Prostate gland (tissue), 2 donors: ENCODE measurements around the gene KRTAP10-6. TPM values are rescaled to one million over a fixed set of nuclear protein-coding genes. Genes with fewer than 3 reads are reported as not detected.
"Not testable (repeated sequence)": the region's sequence is repeated elsewhere in the genome, so short reads cannot be mapped to it uniquely, and the experiment has no call there.

ENCODE experiments used
- DNase-seq: peaks from one replicate; pipeline ENCODE4 v3.0.0-alpha.2; 2019; ENCODE audit warnings: low spot score
- H3K27ac ChIP-seq, 2 donors: fragments of 200-600 bp; sonication (generic); 2 replicates each; pipeline ENCODE4 v1.5.1; 2017 to 2019
- H3K27me3 ChIP-seq: fragments of 200-600 bp; sonication (generic); replicated peaks from 2 replicates; pipeline ENCODE4 v1.5.1; 2019; ENCODE audit not compliant: insufficient read depth
- H3K36me3 ChIP-seq, 2 donors: fragments of 200-600 bp; sonication (generic); 1 replicate in 1 of 2; 2 replicates in 1 of 2; pipeline versions ENCODE4 v1.5.1 to v1.8.1; 2017 to 2019
- H3K4me1 ChIP-seq: fragments of 200-600 bp; sonication (generic); replicated peaks from 2 replicates; pipeline ENCODE4 v1.5.1; 2019
- H3K4me3 ChIP-seq, 2 donors: fragments of 200-600 bp; sonication (generic); 2 replicates each; pipeline ENCODE4 v1.5.1; 2017 to 2019
- H3K9me3 ChIP-seq: fragments of 200-600 bp; sonication (generic); 2 replicates; pipeline ENCODE4 v1.5.1; 2017
- POLR2A ChIP-seq: fragments of 450-650 bp; IDR thresholded peaks from one replicate; pipeline ENCODE4 v1.6.1; 2016; ENCODE audit warnings: antibody characterized with exemption, mild to moderate bottlenecking
- POLR2AphosphoS5 ChIP-seq: sonication (generic); formaldehyde crosslinking; IDR thresholded peaks from one replicate; pipeline ENCODE4 v1.6.1; 2017; ENCODE audit warnings: antibody characterized with exemption
- WGBS: methylation state at CpG from one replicate; pipeline ENCODE4 v1.1.5; 2018; 5-methylcytosine and 5-hydroxymethylcytosine counted together
- intact Hi-C: fragments of 100-400 bp; cut with DNase I; formaldehyde crosslinking; loops from one replicate; pipeline ENCODE4 v1.14.2; 2022
- total RNA-seq, 2 donors: library from RNA; depleted of rRNA; stranded (reverse); fragments of >200 nt; gene quantifications; one replicate each; pipeline ENCODE4 v1.1.0, GENCODE V29; 2016
- TF ChIP-seq, protein P1 (sequence below), 4 experiments: fragments of 200-600 bp in 2 of 4; fragments of 450-650 bp in 2 of 4; sonication (generic) in 2 of 4; IDR thresholded peaks; 1 replicate in 3 of 4; 2 replicates in 1 of 4; pipeline ENCODE4 v1.5.1; 2016 to 2019; ENCODE audit warnings: antibody characterized with exemption in 4 of 4, mild to moderate bottlenecking in 2 of 4, moderate library complexity in 2 of 4

The KRTAP10-6 gene
- total RNA-seq, 2 donors from 2014 or later = not detected

DNA sequence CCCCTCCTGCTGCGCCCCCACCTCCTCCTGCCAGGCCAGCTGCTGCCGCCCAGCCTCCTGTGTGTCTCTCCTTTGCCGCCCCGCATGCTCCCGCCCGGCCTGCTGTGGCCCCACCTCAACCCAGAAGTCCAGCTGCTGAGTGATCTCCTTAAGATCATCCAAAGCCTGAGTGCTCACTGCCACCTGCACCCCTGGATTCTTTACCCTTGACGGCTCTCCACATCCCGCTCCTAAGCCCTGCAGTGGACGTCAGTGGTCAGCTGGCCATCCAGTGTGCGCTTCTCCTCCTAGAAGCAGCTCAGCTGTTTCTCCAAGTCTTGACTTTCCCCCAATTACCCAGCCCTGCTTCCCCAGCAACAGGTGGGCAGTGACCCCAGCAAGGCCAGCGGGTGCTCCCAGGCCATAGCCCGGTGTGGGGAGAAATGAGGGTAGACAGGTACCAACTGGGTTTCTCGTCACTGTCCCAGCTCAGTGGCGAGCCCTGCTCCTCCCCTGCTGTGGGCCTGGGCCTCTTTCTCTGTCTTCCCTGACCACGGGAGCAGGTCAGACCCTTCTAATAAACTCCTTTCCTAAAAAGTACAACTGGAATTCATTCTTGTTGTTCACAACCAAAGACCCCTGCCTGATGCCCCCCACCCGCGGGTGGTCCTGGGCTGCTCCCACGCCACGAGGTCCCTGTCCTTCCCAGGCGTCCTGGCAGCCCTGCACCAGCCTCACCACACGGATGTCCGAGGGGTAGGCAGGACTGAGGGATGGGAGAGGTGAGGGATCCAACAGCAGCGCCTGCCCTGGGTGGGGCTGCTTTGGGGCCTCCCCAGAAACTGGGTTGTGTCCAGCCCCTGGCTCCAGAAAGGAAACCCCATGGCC, 9.5 kb upstream of the KRTAP10-6 start:
- 72% methylated on average over 23 of the region's 23 CpGs for WGBS
- TF ChIP-seq, protein P1, sequence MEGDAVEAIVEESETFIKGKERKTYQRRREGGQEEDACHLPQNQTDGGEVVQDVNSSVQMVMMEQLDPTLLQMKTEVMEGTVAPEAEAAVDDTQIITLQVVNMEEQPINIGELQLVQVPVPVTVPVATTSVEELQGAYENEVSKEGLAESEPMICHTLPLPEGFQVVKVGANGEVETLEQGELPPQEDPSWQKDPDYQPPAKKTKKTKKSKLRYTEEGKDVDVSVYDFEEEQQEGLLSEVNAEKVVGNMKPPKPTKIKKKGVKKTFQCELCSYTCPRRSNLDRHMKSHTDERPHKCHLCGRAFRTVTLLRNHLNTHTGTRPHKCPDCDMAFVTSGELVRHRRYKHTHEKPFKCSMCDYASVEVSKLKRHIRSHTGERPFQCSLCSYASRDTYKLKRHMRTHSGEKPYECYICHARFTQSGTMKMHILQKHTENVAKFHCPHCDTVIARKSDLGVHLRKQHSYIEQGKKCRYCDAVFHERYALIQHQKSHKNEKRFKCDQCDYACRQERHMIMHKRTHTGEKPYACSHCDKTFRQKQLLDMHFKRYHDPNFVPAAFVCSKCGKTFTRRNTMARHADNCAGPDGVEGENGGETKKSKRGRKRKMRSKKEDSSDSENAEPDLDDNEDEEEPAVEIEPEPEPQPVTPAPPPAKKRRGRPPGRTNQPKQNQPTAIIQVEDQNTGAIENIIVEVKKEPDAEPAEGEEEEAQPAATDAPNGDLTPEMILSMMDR (IDR thresholded peaks at IDR 0.05) = no peak
- TF ChIP-seq POLR2AphosphoS5 (no peak), POLR2A (no peak)
- Histone ChIP-seq H3K4me1 (no peaks in the 10 kb centered on the region), H3K36me3 (no peaks in the 10 kb centered on the region), H3K9me3 (no peaks in the 10 kb centered on the region), H3K27me3 (peaks cover 4% of the 10 kb centered on the region), H3K27ac (no peak overlapping the region), H3K4me3 (no peak overlapping the region)
- intact Hi-C loops = no loop called here
- no peak for DNase-seq

DNA sequence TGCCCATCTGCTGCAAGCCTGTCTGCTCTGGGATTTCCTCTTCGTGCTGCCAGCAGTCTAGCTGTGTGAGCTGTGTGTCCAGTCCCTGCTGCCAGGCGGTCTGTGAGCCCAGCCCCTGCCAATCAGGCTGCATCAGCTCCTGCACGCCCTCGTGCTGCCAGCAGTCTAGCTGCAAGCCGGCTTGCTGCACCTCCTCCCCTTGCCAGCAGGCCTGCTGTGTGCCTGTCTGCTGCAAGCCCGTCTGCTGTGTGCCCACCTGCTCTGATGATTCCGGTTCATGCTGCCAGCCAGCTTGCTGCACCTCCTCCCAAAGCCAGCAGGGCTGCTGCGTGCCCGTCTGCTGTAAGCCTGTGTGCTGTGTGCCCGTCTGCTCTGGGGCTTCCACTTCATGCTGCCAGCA, 8.8 kb upstream of the KRTAP10-6 start:
- DNase-seq, H3K4me1 ChIP-seq, H3K27ac ChIP-seq, H3K36me3 ChIP-seq, H3K4me3 ChIP-seq, H3K9me3 ChIP-seq, H3K27me3 ChIP-seq, intact Hi-C loops: not testable (repeated sequence)
- WGBS = 58% methylated on average over 8 of the region's 10 CpGs

DNA sequence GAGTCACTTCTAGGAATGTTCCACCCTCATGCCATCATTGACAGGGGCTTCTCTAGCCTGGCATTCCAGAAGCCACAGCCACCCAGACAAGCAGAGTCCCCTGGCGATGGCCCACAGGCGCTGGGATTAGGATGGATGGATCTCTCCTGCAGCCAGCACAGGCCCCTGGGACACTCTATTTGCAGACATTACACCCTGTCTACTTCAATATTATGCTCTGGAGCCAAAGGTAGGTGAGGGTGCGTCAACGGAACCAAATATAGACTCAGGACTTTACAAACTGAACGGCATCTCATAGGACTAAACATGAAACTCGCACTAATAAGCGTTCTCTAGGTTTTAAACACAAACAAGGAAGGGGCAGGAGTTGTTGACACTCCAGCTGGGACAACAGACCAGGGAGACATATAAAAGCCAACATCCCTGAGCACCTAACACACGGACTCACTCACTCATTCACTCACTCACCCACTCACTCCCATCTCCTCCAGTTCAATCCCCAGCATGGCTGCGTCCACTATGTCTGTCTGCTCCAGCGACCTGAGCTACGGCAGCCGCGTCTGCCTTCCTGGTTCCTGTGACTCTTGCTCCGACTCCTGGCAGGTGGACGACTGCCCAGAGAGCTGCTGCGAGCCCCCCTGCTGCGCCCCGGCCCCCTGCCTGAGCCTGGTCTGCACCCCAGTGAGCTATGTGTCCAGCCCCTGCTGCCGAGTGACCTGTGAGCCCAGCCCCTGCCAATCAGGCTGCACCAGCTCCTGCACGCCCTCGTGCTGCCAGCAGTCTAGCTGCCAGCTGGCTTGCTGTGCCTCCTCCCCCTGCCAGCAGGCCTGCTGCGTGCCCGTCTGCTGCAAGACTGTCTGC, 8.0 kb upstream of the KRTAP10-6 start, which contains the start of gene KRTAP10-7:
Gene KRTAP10-7 (plus strand): TSS at position 480 of the 861 bp plus-strand sequence. CDS start 25 bp downstream, at position 505.
- H3K27ac ChIP-seq, H3K4me3 ChIP-seq, H3K36me3 ChIP-seq, DNase-seq, H3K27me3 ChIP-seq, intact Hi-C loops, H3K9me3 ChIP-seq, H3K4me1 ChIP-seq: not testable (repeated sequence)
- 55% methylated on average over 18 of the region's 23 CpGs for WGBS

DNA sequence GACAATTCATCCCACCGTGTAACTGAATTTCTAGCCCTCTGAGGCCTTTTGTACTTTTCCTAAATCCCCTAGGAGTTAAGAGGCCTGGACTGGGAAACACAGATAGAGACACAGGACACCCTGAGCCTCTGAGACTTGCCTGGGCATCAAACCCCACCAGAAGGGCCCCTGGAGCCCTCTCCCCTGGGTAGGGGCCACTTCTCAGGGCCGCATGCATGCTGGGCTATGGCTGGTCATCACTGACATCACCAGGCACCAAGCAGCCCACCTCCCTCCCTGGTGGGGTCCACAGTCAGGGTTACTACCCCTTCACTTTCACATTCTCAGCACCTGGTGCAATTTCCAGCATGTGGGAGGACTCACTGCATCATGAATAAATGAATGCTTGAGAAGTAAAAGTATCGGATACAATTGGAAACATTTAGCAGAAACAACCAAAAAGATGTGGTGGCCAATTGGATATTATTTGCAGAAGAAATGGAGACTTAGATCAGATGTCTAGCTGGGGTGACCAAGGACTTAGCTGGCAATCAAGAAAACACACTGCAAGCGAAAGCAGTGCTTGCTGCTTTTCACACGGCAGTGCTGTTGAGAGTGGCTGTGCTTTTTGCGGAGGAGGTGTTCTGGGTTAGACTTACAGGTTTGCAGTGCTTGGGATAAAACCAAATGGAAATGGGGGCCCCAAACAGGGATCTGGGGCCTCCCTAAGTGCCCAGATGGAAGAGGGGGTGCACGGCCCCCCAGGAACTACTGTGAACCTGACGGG, 7.1 kb upstream of the KRTAP10-6 start:
- no peaks in the 10 kb centered on the region for H3K4me1 ChIP-seq
- no peak for DNase-seq
- peaks cover 3% of the 10 kb centered on the region for H3K27me3 ChIP-seq
- no peak overlapping the region for H3K4me3 ChIP-seq
- H3K27ac ChIP-seq = no peak overlapping the region
- intact Hi-C loops = no loop called here
- TF ChIP-seq POLR2AphosphoS5 (no peak), POLR2A (no peak)
- TF ChIP-seq, protein P1 (IDR thresholded peaks at IDR 0.05) = no peak
- H3K36me3 ChIP-seq = no peaks in the 10 kb centered on the region
- 93% methylated on average over 8 of the region's 8 CpGs for WGBS
- H3K9me3 ChIP-seq = no peaks in the 10 kb centered on the region

DNA sequence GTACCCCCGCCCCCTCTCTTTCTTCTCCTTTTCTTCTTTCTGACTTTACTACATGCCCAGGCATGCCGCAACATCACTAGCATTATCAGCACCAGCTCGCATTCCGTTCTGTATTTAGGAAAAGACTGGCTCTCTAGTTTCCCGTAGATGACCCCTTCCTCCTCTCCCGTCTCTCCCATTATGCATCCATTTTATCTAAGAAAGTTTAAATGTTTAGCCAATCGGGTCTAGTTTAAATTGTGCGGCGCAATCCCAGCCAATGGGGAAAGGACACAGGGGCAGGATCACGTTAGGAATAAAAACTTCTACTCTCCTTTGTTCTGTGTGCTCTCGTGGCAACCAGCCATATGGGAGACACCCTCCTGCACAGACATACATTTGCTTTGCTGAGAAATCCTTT, 5.8 kb upstream of the KRTAP10-6 start:
- Histone ChIP-seq H3K36me3 (no peaks in the 10 kb centered on the region), H3K4me3 (no peak overlapping the region), H3K27me3 (peaks cover 2% of the 10 kb centered on the region), H3K9me3 (no peaks in the 10 kb centered on the region), H3K4me1 (no peaks in the 10 kb centered on the region), H3K27ac (no peak overlapping the region)
- 69% methylated on average over 11 of the region's 11 CpGs for WGBS
- intact Hi-C loops = no loop called here
- no peak for DNase-seq
- TF ChIP-seq POLR2AphosphoS5 (no peak), POLR2A (no peak)
- TF ChIP-seq, protein P1 (IDR thresholded peaks at IDR 0.05) = no peak
